Fibroblast of skin of right biceps (primary cell): ENCODE data around the gene SNURF.
"Not testable (repeated sequence)": the region's sequence is repeated elsewhere in the genome, so short reads cannot be mapped to it uniquely, and the experiment has no call there.

Source experiments
- DNase-seq: peaks from one replicate; pipeline ENCODE4 v3.0.0-alpha.2; 2013

Gene SNURF

DNA sequence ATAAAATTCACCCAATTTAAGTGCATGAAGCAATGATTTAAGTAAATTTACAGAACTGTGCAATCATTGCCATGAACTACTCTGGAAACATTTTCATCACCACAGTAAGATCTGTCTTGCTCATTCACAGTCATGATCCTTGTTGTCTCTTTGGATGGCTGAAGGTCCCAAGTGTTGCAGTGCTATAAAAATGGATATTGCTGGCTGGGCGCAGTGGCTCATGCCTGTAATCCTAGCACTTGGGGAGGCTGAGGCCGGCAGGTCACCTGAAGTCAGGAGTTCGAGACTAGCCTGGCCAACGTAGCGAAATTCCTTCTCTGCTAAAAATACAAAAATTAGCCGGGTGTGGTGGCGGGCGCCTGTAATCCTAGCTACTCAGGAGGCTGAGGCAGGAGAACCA lies 17.0 kb downstream of the SNURF start:
- no peak for DNase-seq

- DNase-seq, result not testable (repeated sequence)
Measured at GRCh38 chr15:24972707-24973106, 17.9 kb downstream of the SNURF start.

- DNase-seq, result no peak
Measured at GRCh38 chr15:24976932-24977331, 22.1 kb downstream of the SNURF start.

DNA sequence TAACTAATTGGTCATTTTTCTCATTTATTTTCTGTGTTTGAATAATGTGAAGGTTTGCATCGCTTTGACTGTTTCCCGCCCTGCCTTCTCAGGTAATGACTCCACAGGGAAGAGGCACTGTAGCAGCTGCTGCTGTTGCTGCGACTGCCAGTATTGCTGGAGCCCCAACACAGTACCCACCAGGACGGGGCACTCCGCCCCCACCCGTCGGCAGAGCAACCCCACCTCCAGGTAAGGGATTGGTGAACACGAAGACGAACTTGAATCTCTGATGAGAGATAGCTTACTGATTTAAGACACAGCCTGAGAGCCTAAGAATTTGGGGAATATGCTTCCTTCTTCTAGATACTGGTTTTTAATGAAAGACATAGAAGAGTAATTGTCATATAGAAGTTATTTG lies 22.9 kb downstream of the SNURF start:
- no peak for DNase-seq

DNA sequence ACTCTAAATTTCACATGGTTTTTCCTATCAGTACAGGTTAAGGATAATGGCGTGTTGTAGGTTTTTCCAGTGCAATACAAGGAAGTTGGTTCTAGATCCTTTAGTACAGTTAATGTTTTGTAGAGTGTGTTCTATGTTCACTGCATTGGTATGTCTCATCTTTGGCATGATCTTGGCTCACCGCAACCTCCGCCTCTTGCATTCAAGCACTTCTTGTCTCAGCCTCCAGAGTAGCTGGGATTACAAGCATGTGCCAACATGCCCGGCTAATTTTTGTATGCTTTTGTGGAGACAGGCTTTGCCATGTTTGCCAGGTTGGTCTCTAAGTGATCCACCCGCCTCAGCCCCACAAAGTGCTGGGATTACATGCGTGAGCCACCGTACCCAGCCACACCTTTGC lies 30.4 kb downstream of the SNURF start:
- no peak for DNase-seq

GRCh38 chr15:24986653-24987052 lies 31.9 kb downstream of the SNURF start:
- DNase-seq, result no peak
